ENCODE data around the gene KNDC1.
"Not testable (repeated sequence)": the region's sequence is repeated elsewhere in the genome, so short reads cannot be mapped to it uniquely, and the experiment has no call there.

GRCh38 chr10:133111640-133112039 is 48.4 kb upstream of the KNDC1 start:
- not testable (repeated sequence) for TF ChIP-seq POLR2A, CTCF (IDR thresholded peaks at IDR 0.05)
